ENCODE data around the gene TUBGCP3.

TUBGCP3 gene

GRCh38 chr13:112474869-112475268 lies 113.1 kb downstream of the TUBGCP3 start:
- H3K4me3 ChIP-seq (ENCODE audit: low read depth, low read length): no peak overlapping the region
- no peak for DNase-seq (ENCODE audit: low read depth)
- no peak for TF ChIP-seq CTCF (IDR thresholded peaks at IDR 0.05; ENCODE audit: insufficient read depth, low read depth, low read length, missing control alignments)

DNA sequence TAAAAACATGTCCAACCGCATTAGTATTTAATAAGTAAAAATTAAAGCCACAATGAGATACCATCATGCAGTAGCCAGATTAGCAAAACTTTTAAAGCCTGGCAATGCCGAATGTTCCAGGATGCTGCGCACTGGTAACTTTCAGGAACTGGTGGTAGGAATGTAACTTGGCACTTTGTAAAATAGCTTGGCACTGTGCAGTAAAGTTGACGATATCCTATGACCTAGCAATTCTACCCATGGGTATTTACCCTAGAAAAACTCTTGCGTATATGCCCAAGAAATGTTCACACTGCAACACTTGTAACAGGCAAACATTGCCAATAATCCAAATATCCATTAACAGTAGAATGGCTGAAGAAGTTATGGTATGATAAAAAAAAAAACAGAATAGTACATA lies 114.1 kb downstream of the TUBGCP3 start:
- no peak overlapping the region for H3K4me3 ChIP-seq (ENCODE audit: low read depth, low read length)
- no peak for DNase-seq (ENCODE audit: low read depth)
- TF ChIP-seq CTCF (IDR thresholded peaks at IDR 0.05; ENCODE audit: insufficient read depth, low read depth, low read length, missing control alignments): no peak

DNA sequence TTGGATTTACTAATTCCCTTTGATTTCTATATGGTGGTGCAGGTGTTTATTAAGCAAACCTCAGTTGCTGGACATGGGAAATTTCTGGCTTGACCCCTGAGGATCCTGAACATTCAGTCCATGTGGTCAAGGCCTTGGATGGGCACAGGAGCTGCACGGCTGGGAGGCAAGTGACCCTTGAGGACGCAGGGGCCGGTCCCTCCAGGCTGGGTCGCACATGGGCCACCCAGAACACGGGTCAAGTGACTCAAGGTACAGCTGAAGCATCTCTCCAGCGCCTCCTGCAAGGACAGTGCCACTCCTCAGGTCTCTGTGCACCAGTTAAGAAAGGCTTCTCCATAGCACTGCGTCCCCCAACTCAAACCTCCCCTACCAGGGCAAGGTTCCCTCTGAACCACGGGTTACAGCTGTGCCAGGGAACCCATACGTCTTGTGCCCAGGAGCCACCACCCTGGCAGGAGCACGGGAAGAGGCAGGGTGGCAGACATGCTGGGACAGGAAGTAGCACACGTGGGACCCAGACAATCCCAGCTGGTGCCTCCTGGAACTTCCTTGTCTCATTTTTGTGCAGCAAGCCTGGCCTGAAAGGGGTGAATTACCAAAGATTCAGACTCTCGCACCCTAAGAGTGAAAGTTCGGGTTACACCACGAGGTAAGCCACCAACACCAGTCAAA lies 118.7 kb downstream of the TUBGCP3 start:
- no peak for DNase-seq (ENCODE audit: low read depth)
- TF ChIP-seq CTCF (IDR thresholded peaks at IDR 0.05; ENCODE audit: insufficient read depth, low read depth, low read length, missing control alignments): no peak
- H3K4me3 ChIP-seq (ENCODE audit: low read depth, low read length): no peak overlapping the region

- no peak overlapping the region for H3K4me3 ChIP-seq (ENCODE audit: low read depth, low read length)
- no peak for DNase-seq (ENCODE audit: low read depth)
- no peak for TF ChIP-seq CTCF (IDR thresholded peaks at IDR 0.05; ENCODE audit: insufficient read depth, low read depth, low read length, missing control alignments)
Observed at GRCh38 chr13:112468069-112468468, 119.9 kb downstream of the TUBGCP3 start.

- DNase-seq (ENCODE audit: low read depth): no peak
- no peak overlapping the region for H3K4me3 ChIP-seq (ENCODE audit: low read depth, low read length)
- no peak for TF ChIP-seq CTCF (IDR thresholded peaks at IDR 0.05; ENCODE audit: insufficient read depth, low read depth, low read length, missing control alignments)
Observed at GRCh38 chr13:112467236-112467635, 120.7 kb downstream of the TUBGCP3 start.

- no peak for DNase-seq (ENCODE audit: low read depth)
- no peak overlapping the region for H3K4me3 ChIP-seq (ENCODE audit: low read depth, low read length)
- TF ChIP-seq CTCF (IDR thresholded peaks at IDR 0.05; ENCODE audit: insufficient read depth, low read depth, low read length, missing control alignments): no peak
Observed at GRCh38 chr13:112466132-112467058, 121.6 kb downstream of the TUBGCP3 start.
